SK-N-SH (cell line): Measurements from ENCODE around the gene ST6GALNAC6.

Experiments used
- EZH2phosphoT487 ChIP-seq: fragments of 200-600 bp; sonication (generic); IDR thresholded peaks from 2 replicates; pipeline ENCODE4 v1.6.1; 2017; ENCODE audit warnings: low read depth, mixed run types, mild to moderate bottlenecking, antibody characterized with exemption, moderate library complexity, borderline replicate concordance
- GABPA ChIP-seq: IDR thresholded peaks from 2 replicates; pipeline ENCODE4 v1.4.0; 2012; ENCODE audit warnings: low read depth, mild to moderate bottlenecking
- JUND ChIP-seq: IDR thresholded peaks from 2 replicates; pipeline ENCODE4 v1.4.0; 2012
- RFX5 ChIP-seq: IDR thresholded peaks from 2 replicates; pipeline ENCODE4 v1.6.1; 2012; ENCODE audit warnings: mild to moderate bottlenecking, improper control_type of control experiment, low read length
- SIN3A ChIP-seq: IDR thresholded peaks from 2 replicates; pipeline ENCODE4 v1.6.1; 2012; ENCODE audit warnings: low read depth, mild to moderate bottlenecking, low read length, moderate library complexity, borderline replicate concordance
- TF ChIP-seq, protein P1 (sequence below): IDR thresholded peaks from 2 replicates; pipeline ENCODE4 v1.4.0; 2012; ENCODE audit warnings: low read depth
- TF ChIP-seq, protein P2 (sequence below): fragments of 200-600 bp; sonication (generic); IDR thresholded peaks from 2 replicates; pipeline ENCODE4 v1.6.1; 2017; ENCODE audit warnings: antibody characterized with exemption, mild to moderate bottlenecking, moderate library complexity

DNA sequence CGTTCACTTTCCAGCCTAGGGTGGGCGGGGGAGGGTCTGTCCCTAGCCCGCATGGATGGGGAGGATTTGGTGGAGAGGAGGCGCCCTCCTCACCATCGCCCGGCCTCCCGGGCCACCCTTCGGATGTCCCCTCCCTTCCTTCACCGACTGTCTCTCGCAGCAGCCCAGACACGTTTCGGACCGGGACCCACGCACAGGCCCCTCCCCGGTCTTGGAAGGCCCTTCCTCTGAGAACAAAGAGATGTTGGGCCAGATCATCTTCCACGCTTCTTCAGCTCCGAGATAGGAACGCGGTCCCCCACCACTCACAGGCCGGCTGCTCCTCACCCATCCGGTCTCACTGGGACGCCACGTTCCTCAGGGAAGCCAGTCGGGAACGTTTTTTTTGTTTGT is 38.9 kb upstream of the ST6GALNAC6 start:
- TF ChIP-seq, protein P1, sequence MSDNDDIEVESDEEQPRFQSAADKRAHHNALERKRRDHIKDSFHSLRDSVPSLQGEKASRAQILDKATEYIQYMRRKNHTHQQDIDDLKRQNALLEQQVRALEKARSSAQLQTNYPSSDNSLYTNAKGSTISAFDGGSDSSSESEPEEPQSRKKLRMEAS = no peak
- TF ChIP-seq JUND (no peak), SIN3A (no peak), RFX5 (no peak), EZH2phosphoT487 (no peak), GABPA (no peak)
- TF ChIP-seq, protein P2, sequence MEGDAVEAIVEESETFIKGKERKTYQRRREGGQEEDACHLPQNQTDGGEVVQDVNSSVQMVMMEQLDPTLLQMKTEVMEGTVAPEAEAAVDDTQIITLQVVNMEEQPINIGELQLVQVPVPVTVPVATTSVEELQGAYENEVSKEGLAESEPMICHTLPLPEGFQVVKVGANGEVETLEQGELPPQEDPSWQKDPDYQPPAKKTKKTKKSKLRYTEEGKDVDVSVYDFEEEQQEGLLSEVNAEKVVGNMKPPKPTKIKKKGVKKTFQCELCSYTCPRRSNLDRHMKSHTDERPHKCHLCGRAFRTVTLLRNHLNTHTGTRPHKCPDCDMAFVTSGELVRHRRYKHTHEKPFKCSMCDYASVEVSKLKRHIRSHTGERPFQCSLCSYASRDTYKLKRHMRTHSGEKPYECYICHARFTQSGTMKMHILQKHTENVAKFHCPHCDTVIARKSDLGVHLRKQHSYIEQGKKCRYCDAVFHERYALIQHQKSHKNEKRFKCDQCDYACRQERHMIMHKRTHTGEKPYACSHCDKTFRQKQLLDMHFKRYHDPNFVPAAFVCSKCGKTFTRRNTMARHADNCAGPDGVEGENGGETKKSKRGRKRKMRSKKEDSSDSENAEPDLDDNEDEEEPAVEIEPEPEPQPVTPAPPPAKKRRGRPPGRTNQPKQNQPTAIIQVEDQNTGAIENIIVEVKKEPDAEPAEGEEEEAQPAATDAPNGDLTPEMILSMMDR = no peak
